MCF 10A (cell line): ENCODE results near the gene AUTS2. TPM values are rescaled to one million over a fixed set of nuclear protein-coding genes. Genes with fewer than 3 reads are reported as not detected.

Experiments
- BruUV-seq: library from RNA; stranded (reverse); fragments of 400-500 nt; replicated peaks from 2 replicates; lab custom pipeline; 2021; lab: Mats Ljungman, UMichigan
- CTCF ChIA-PET: fragments of 300-600 bp; sonication (Branson Sonifier 250); formaldehyde crosslinking; extraction: SDS; loops from one replicate; lab custom pipeline; 2021; ENCODE audit warnings: antibody characterized with exemption, inconsistent platforms; lab: Yijun Ruan, JAX
- POLR2A ChIA-PET: fragments of 300-600, 350-650 bp; sonication (Branson Sonifier 250); formaldehyde crosslinking; extraction: SDS; loops from one replicate; lab custom pipeline; 2020; ENCODE audit warnings: antibody characterized with exemption, inconsistent platforms; lab: Yijun Ruan, JAX
- DNase-seq: peaks from one replicate; pipeline ENCODE4 v3.0.0-alpha.2; 2018; ENCODE audit not compliant: unreplicated experiment
- H3K27ac Mint-ChIP-seq: one replicate; pipeline ENCODE4 v1.8.0; 2022; ENCODE audit warnings: mild to moderate bottlenecking, low read depth, mixed read lengths; ENCODE audit not compliant: unreplicated experiment
- H3K27me3 Mint-ChIP-seq: one replicate; pipeline ENCODE4 v1.8.0; 2022; ENCODE audit warnings: mixed read lengths; ENCODE audit not compliant: insufficient read depth, unreplicated experiment
- H3K36me3 Mint-ChIP-seq: one replicate; pipeline ENCODE4 v1.8.0; 2022; ENCODE audit warnings: mild to moderate bottlenecking, moderate library complexity, mixed read lengths; ENCODE audit not compliant: insufficient read depth, unreplicated experiment
- H3K4me1 Mint-ChIP-seq: one replicate; pipeline ENCODE4 v1.8.0; 2022; ENCODE audit warnings: mixed read lengths; ENCODE audit not compliant: insufficient read depth, unreplicated experiment
- H3K4me3 Mint-ChIP-seq: one replicate; pipeline ENCODE4 v1.8.0; 2022; ENCODE audit warnings: mild to moderate bottlenecking, moderate library complexity, mixed read lengths; ENCODE audit not compliant: unreplicated experiment
- H3K9me3 Mint-ChIP-seq: one replicate; pipeline ENCODE4 v1.8.0; 2022; ENCODE audit warnings: mixed read lengths; ENCODE audit not compliant: unreplicated experiment
- CTCF ChIP-seq: fragments of 200-600 bp; IDR thresholded peaks from one replicate; pipeline ENCODE4 v1.8.0; 2022; ENCODE audit warnings: antibody characterized with exemption, mild to moderate bottlenecking; ENCODE audit not compliant: unreplicated experiment
- intact Hi-C: fragments of 100-400 bp; cut with micrococcal nuclease; formaldehyde crosslinking; loops from 2 replicates; pipeline ENCODE4 v1.14.1; 2022
- total RNA-seq: library from RNA; stranded (reverse); gene quantifications from 2 replicates; pipeline ENCODE4 v1.2.3, GENCODE V29; 2022

Gene AUTS2
- total RNA-seq, 1 experiment from 2014 or later: 1.3 TPM

DNA sequence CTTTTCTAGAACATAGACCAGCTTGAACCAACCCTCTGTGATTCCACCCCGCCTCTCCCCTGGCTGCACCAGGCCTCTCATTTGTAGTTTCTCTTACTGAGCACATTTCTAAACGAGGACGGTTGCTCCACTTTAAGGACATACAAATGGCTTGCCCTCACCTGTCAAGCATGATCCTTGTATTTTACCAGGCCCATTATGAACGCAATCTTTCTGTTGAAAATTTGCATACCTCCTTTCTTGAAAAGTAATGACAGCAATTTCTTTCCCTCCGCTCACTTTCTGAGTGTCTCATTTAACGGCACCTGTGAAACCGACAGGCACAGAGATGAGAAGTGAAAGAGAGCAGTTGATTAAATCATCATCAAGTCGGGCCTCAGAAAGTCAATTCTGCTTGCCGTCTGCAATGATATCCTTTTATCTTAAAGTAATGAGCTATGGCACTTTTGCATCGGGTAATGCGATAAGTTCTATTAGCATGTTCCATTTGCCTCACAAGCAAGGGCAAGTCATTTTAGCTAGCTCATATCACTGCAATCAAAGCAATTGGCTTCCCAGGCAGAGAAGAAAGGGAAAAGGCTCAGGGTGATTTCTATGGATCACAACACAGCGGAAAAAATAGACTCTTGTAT, 828.1 kb downstream of the AUTS2 start:
- POLR2A ChIA-PET: no interaction called here
- no peaks in the 10 kb centered on the region for H3K36me3 Mint-ChIP-seq
- DNase-seq: no peak
- H3K4me1 Mint-ChIP-seq: no peaks in the 10 kb centered on the region
- no peaks in the 10 kb centered on the region for H3K27me3 Mint-ChIP-seq
- intact Hi-C loops: no loop called here
- no peak overlapping the region for H3K27ac Mint-ChIP-seq
- H3K9me3 Mint-ChIP-seq: peaks cover 41% of the 10 kb centered on the region
- CTCF ChIA-PET: no interaction called here
- BruUV-seq: no TSS peak
- TF ChIP-seq CTCF: no peak
- H3K4me3 Mint-ChIP-seq: no peak overlapping the region

DNA sequence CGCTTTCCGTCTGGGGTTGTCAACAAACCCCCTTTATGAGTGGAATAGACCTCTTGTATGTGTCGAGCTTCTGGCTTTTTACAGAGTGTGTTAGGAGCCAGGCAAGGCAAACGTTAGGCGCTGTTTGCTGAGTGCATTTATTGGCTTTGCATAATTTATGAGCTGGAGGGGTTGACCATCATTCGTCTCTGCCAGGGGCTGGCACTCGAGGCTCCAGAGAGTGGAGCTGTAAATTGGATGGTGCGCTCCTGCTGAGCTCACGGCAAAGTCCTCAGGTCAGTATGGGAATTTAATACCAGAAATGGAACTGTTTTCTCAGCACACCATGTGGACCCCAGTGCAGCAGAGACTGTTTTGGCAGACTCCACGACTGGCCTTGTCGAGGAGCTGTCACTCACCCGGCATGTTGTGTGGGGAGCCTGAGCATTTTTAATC, 834.3 kb downstream of the AUTS2 start:
- Mint-ChIP-seq H3K4me3 (no peak overlapping the region), H3K4me1 (no peaks in the 10 kb centered on the region), H3K9me3 (peaks cover 34% of the 10 kb centered on the region), H3K27me3 (no peaks in the 10 kb centered on the region), H3K27ac (no peak overlapping the region), H3K36me3 (no peaks in the 10 kb centered on the region)
- no peak for TF ChIP-seq CTCF
- BruUV-seq: no TSS peak
- no peak for DNase-seq
- CTCF ChIA-PET: no interaction called here
- intact Hi-C loops: no loop called here
- POLR2A ChIA-PET: no interaction called here

- no peaks in the 10 kb centered on the region for H3K27me3 Mint-ChIP-seq
- CTCF ChIA-PET: no interaction called here
- TF ChIP-seq CTCF: no peak
- POLR2A ChIA-PET: no interaction called here
- peaks cover 28% of the 10 kb centered on the region for H3K9me3 Mint-ChIP-seq
- BruUV-seq: no TSS peak
- H3K4me1 Mint-ChIP-seq: no peaks in the 10 kb centered on the region
- no peaks in the 10 kb centered on the region for H3K36me3 Mint-ChIP-seq
- no peak overlapping the region for H3K4me3 Mint-ChIP-seq
- intact Hi-C loops: no loop called here
- H3K27ac Mint-ChIP-seq: no peak overlapping the region
- no peak for DNase-seq
Measured at GRCh38 chr7:70434376-70434775, 836.1 kb downstream of the AUTS2 start.

DNA sequence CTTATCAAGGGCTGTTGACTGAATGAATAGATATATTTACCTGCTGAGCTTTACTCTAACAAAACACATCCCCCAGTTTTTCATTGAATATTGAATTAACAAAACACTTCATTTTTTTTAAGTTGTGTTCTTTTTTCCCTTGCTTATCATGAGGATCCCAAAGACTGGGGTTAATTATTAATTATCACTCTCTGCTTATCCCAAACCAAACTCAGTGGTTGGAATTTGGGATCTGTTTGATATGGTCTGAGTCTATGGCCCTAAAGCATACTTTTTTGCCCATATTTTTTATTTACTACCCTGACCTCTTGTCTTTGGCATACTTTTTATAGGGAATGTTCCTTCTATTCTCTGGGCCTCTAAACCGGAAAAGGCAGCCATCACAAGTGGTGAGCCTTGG, 836.5 kb downstream of the AUTS2 start:
- Mint-ChIP-seq H3K4me3 (no peak overlapping the region), H3K27ac (no peak overlapping the region), H3K27me3 (no peaks in the 10 kb centered on the region), H3K4me1 (no peaks in the 10 kb centered on the region), H3K9me3 (peaks cover 24% of the 10 kb centered on the region), H3K36me3 (no peaks in the 10 kb centered on the region)
- POLR2A ChIA-PET: no interaction called here
- no peak for TF ChIP-seq CTCF
- intact Hi-C loops: no loop called here
- DNase-seq: no peak
- BruUV-seq: no TSS peak
- CTCF ChIA-PET: no interaction called here
